GM23338 (cell line): ENCODE data around the gene SPATA31D3.

ENCODE experiments used
- CTCF ChIP-seq, 2 experiments: fragments of 200-600 bp in 1 of 2; sonication (generic) in 1 of 2; conservative IDR thresholded peaks; 2 replicates each; pipeline versions ENCODE4 v1.5.1 to v1.6.1; 2016 to 2017; ENCODE audit warnings: antibody characterized with exemption in 2 of 2, low read depth in 2 of 2, mild to moderate bottlenecking in 2 of 2, moderate library complexity in 1 of 2
- EZH2 ChIP-seq: fragments of 200-600 bp; sonication (generic); IDR thresholded peaks from one replicate; pipeline ENCODE4 v1.8.0; 2017; ENCODE audit warnings: antibody characterized with exemption, mild to moderate bottlenecking, low read depth; ENCODE audit not compliant: unreplicated experiment
- EZH2phosphoT487 ChIP-seq: fragments of 200-600 bp; sonication (generic); IDR thresholded peaks from one replicate; pipeline ENCODE4 v1.8.1; 2018; ENCODE audit warnings: antibody characterized with exemption; ENCODE audit not compliant: unreplicated experiment
- POLR2AphosphoS5 ChIP-seq: IDR thresholded peaks from 2 replicates; pipeline ENCODE4 v1.6.1; 2016; ENCODE audit warnings: antibody characterized with exemption, low read depth
- ZNF114 ChIP-seq: fragments of 250-450 bp; sonication (Bioruptor Pico); IDR thresholded peaks from 2 replicates; pipeline ENCODE4 v1.5.0; 2020; ENCODE audit warnings: mild to moderate bottlenecking, moderate library complexity

DNA sequence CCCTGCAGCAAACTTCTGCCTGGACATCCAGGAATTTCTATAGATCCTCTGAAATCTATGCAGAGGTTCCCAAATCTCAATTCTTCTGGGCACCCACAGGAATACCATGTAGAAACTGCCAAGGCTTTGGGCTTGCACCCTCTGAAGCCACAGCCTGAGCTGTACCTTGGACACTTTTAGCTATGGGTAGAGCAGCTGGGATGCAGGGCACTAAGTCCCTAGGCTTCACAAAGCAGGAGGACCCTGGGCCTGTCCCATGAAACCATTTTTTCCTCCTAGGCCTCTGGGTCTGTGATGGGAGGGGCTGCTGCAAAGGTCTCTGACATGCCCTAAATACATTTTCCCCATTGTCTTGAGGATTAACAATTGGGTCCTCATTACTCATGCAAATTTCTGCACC lies 12.3 kb downstream of the SPATA31D3 start:
- TF ChIP-seq EZH2phosphoT487 = no peak
- TF ChIP-seq CTCF (conservative IDR thresholded peaks at IDR 0.05; ENCODE audit: low read depth in 2 of 2) = no peak
- no peak for TF ChIP-seq POLR2AphosphoS5
- TF ChIP-seq ZNF114 (CRISPR knock-in tag) = no peak
- no peak for TF ChIP-seq EZH2
